ENCODE data around the gene EHBP1.

EHBP1 gene

GRCh38 chr2:62822549-62822948 is 117.0 kb downstream of the EHBP1 start:
- no peak for DNase-seq (ENCODE audit: low read depth)

GRCh38 chr2:62824388-62824787 is 118.9 kb downstream of the EHBP1 start:
- no peak for DNase-seq (ENCODE audit: low read depth)

- DNase-seq (ENCODE audit: low read depth), result no peak
Observed at GRCh38 chr2:62826141-62826540, 120.6 kb downstream of the EHBP1 start.

GRCh38 chr2:62826953-62827675 is 121.6 kb downstream of the EHBP1 start:
- DNase-seq (ENCODE audit: low read depth), result no peak

GRCh38 chr2:62831729-62832128 is 126.2 kb downstream of the EHBP1 start:
- DNase-seq (ENCODE audit: low read depth), result no peak

GRCh38 chr2:62844311-62845090 is 139.0 kb downstream of the EHBP1 start:
- no peak for DNase-seq (ENCODE audit: low read depth)

GRCh38 chr2:62845256-62845655 is 139.7 kb downstream of the EHBP1 start:
- DNase-seq (ENCODE audit: low read depth), result no peak

GRCh38 chr2:62852254-62852653 is 146.7 kb downstream of the EHBP1 start:
- DNase-seq (ENCODE audit: low read depth), result no peak

GRCh38 chr2:62854600-62855514 is 149.3 kb downstream of the EHBP1 start:
- no peak for DNase-seq (ENCODE audit: low read depth)

- no peak for DNase-seq (ENCODE audit: low read depth)
Observed at GRCh38 chr2:62856228-62857040, 150.9 kb downstream of the EHBP1 start.

GRCh38 chr2:62857139-62857931 is 151.8 kb downstream of the EHBP1 start:
- no peak for DNase-seq (ENCODE audit: low read depth)

GRCh38 chr2:62858231-62858832 is 152.8 kb downstream of the EHBP1 start:
- no peak for DNase-seq (ENCODE audit: low read depth)

- DNase-seq (ENCODE audit: low read depth), result no peak
Observed at GRCh38 chr2:62868947-62869346, 163.4 kb downstream of the EHBP1 start.

- no peak for DNase-seq (ENCODE audit: low read depth)
Observed at GRCh38 chr2:62870966-62871365, 165.5 kb downstream of the EHBP1 start.

- no peak for DNase-seq (ENCODE audit: low read depth)
Observed at GRCh38 chr2:62871506-62871905, 166.0 kb downstream of the EHBP1 start.

GRCh38 chr2:62873603-62874002 is 168.1 kb downstream of the EHBP1 start:
- no peak for DNase-seq (ENCODE audit: low read depth)

GRCh38 chr2:62874881-62875383 is 169.4 kb downstream of the EHBP1 start:
- no peak for DNase-seq (ENCODE audit: low read depth)

GRCh38 chr2:62881162-62881795 is 175.8 kb downstream of the EHBP1 start:
- DNase-seq (ENCODE audit: low read depth), result no peak

GRCh38 chr2:62883629-62884028 is 178.1 kb downstream of the EHBP1 start:
- no peak for DNase-seq (ENCODE audit: low read depth)

GRCh38 chr2:62884086-62884485 is 178.6 kb downstream of the EHBP1 start:
- no peak for DNase-seq (ENCODE audit: low read depth)

Data from stromal cell of bone marrow (primary cell).